Hepatocyte (in vitro differentiated cells): ENCODE measurements around the gene MYCBPAP.

ENCODE experiments used
- EZH2 ChIP-seq: fragments of 200-600 bp; sonication (generic); IDR thresholded peaks from 2 replicates; pipeline ENCODE4 v1.6.1; 2016; ENCODE audit warnings: antibody characterized with exemption, mild to moderate bottlenecking, borderline replicate concordance
- TF ChIP-seq, protein P1 (sequence below): fragments of 200-600 bp; sonication (generic); IDR thresholded peaks from 2 replicates; pipeline ENCODE4 v1.5.1; 2016; ENCODE audit warnings: antibody characterized with exemption, mild to moderate bottlenecking; ENCODE audit not compliant: poor library complexity

DNA sequence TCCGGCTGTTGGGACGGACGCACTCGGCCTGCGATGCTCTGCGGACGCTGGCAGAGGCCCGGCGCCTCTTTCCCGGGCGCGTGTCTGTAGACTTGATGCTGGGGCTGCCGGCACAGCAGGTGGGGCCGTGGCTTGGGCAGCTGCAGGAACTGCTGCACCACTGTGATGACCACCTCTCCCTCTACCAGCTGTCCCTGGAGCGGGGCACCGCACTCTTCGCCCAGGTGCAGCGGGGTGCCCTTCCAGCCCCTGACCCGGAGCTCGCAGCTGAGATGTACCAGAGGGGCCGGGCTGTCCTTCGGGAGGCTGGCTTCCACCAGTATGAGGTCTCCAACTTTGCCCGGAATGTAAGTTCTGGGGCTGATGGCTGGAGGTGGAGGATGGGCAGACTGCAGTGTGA, 26.1 kb upstream of the MYCBPAP start:
- TF ChIP-seq, protein P1, sequence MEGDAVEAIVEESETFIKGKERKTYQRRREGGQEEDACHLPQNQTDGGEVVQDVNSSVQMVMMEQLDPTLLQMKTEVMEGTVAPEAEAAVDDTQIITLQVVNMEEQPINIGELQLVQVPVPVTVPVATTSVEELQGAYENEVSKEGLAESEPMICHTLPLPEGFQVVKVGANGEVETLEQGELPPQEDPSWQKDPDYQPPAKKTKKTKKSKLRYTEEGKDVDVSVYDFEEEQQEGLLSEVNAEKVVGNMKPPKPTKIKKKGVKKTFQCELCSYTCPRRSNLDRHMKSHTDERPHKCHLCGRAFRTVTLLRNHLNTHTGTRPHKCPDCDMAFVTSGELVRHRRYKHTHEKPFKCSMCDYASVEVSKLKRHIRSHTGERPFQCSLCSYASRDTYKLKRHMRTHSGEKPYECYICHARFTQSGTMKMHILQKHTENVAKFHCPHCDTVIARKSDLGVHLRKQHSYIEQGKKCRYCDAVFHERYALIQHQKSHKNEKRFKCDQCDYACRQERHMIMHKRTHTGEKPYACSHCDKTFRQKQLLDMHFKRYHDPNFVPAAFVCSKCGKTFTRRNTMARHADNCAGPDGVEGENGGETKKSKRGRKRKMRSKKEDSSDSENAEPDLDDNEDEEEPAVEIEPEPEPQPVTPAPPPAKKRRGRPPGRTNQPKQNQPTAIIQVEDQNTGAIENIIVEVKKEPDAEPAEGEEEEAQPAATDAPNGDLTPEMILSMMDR = no peak
- TF ChIP-seq EZH2 = no peak
